GM19035 (cell line): ENCODE measurements around the gene PRSS1.
"Not testable (repeated sequence)": the region's sequence is repeated elsewhere in the genome, so short reads cannot be mapped to it uniquely, and the experiment has no call there.

Experiments used
- ATAC-seq: cut with Tn5 transposase; IDR thresholded peaks from one replicate; pipeline ENCODE4 v1.9.1; 2021; ENCODE audit not compliant: unreplicated experiment

Gene PRSS1

DNA sequence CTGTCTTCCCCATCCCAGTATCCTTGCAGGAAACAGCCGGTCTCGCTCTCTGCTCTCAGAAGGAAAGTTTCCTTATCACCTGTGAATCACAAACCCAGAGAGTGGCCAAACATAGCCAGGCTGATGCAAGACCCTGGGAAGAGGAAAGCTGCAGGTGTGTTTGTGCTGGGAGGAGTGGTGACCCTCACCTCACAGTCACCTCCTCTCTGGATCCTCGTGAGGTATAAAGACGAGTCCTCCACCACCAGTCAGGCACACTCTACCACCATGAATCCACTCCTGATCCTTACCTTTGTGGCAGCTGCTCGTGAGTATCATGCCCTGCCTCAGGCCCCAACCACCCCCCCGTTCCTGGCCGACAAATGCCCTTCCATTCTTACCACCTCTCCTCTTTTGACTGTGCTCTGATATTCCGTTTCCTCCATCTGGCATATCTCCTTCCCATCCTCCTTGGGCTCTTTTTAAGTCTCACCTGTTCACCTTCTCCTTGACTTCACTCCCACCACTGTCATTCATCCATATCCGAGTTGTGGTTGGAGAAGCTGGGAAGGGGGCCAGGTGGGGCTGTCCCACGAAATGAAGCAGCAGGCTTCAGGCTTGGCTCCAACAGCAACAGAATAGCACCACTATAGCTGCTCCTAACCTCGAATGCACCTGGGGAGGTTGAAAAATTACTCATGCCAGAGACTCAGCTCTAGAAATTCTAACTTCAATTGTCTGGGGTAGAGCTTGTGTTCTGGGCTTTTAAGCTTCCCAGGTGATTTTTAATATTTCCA is at the start of gene PRSS1:
Gene PRSS1 (plus strand): TSS at position 255 of the 776 bp plus-strand sequence. CDS start 13 bp downstream, at position 268.
- ATAC-seq: no peak

DNA sequence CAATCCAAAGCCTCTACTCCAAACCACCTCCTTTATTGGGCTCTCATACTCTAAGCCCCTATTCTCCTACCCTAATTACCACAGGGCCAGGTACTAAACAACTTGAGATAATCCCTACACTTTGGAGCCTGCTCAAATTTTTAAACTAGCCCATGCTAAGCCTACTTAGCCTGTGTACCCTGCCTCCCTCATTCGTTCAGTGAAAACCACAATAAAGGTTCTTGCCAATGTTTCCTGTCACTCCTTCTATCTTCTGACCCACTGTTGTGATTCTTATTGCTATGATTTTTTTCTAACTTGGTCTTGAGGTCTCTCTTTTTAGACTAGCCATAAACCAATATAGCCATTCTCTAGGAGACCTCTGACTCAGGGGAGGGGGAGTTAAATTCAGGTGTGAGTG is 48.3 kb upstream of the PRSS1 start:
- ATAC-seq: not testable (repeated sequence)

DNA sequence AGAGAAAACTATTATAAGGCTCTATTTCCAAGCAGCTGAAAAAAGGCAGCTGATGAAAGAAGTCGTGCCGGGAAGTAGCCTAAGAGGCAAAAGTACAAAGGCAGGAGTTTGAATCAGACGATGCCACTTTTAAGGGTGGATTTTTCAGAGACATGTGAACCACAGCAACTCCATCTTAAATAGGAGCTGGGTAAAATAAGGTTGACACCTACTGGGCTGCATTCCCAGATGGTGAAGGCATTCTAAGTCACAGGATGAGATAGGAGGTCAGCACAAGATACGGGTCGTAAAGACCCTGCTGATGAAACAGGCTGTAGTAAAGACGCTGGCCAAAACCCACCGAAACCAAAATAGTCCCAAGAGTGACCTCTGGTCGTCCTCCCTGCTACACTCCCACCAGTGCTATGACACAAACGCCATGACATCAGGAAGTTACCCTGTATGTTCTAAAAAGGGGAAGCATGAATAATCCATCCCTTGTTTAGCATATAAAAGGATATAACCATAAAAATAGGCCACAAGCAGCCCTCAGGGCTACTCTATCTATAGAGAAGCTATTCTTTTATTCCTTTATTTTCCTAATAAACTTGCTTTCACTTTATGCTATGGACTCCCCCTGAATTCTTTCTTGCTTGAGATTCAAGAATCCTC is 45.5 kb upstream of the PRSS1 start:
- no peak for ATAC-seq

DNA sequence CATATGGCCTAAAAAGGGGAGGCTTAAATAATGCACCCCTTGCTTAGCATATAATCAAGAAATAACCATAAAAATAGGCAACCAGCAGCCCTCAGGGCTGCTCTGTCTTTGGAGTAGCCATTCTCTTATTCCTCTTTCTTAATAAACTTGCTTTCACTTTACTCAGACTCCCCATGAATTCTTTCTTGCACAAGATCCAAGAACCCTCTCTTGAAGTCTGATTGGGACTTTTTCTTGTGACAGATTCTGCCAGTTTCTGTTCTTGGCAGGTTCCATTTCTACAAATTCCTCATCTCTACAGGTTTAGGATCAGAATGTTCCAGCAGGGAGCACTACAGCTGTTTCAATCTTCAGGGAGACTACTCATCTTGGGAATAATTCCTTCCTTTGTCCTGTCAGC is 40.5 kb upstream of the PRSS1 start:
- not testable (repeated sequence) for ATAC-seq

GRCh38 chr7:142709921-142710320 is 39.4 kb upstream of the PRSS1 start:
- no peak for ATAC-seq

DNA sequence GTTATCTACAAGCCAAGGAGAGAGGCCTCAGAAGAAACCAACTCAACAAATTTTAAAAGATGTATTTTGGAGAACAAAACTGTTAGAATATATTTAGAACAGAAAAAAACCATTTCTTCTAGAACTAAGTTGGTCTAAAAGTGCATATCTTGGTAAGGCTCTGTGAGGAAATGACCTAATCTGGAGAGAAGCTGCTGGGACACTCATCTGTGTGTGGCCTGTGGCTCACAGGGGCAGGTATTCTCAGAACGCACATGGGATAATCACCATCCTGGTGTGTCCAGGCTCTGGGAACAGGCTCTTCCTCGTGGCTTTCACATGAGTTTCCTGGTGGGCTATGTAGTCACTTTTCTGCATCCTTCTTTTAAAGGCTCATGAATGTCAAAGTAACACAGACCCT is 38.1 kb upstream of the PRSS1 start:
- ATAC-seq: no peak

GRCh38 chr7:142711746-142712616 is 37.3 kb upstream of the PRSS1 start:
- peak; percentile 52 for ATAC-seq

GRCh38 chr7:142712617-142712957 is 36.7 kb upstream of the PRSS1 start:
- no peak for ATAC-seq

- ATAC-seq: no peak
Observed at GRCh38 chr7:142714375-142714774, 34.9 kb upstream of the PRSS1 start.

DNA sequence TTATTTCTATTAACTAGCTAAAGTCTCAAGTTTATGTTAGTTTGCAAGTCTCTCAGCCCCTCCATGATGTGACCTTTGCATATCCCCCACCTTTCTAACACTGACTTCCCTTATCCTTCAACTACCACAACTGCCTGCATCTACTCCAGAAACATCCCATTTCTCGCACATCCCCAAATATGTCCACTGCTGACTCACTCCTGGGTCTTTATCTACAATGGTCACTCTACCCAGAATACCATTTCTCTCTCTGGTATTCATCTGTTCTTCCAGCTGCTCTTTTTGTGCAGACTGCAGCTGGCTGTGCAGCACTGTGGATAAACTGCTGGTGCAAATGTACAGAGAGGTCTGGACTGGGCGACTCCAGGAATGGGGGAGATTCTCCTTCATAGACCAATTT is 32.7 kb upstream of the PRSS1 start:
- ATAC-seq: no peak

DNA sequence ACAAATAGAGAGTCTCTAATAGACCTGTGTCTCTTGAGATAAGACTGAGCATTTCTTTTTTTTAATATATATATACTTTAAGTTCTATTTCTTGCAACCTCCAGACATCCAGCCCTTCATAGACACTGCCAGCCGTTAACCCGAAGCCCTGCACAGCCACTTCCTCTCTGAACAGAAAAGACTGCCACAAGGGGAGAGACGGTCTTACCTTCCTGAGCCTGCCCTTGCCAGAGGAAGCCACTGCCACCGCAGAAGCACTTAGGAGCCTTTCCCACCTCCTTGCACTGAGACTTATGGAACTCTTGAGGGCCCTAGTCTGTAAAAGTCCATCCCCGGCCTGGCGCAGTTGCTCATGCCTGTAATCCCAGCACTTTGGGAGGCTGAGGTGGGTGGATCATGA is 31.8 kb upstream of the PRSS1 start:
- ATAC-seq: no peak

GRCh38 chr7:142718313-142718712 is 31.0 kb upstream of the PRSS1 start:
- ATAC-seq: no peak

DNA sequence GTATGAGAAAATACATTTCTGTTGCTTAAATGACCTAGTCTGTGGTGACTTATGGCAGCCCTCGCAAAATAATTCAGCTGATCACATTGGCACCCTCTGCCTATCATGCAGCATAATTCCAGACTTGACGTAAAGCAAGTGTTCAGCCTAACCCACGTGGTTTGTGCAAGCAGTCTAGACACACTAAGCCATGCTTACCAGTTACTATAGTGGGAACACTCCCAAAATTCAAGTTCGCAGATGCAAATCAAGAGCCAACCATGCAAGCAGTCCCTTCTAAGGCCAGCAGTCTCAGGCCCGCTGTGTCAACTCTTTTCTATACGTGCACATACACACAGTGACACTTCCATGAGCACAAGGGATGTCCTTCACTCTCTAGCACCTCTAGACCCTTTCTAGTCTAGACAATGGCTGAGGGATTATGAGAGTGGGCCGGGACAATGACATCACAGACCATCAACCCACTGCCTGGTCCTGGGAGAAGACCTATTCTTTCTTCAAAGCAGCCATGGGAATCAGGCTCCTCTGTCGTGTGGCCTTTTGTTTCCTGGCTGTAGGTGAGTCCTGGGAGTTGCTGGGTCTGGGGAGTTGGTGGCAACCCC is 29.0 kb upstream of the PRSS1 start:
- no peak for ATAC-seq

DNA sequence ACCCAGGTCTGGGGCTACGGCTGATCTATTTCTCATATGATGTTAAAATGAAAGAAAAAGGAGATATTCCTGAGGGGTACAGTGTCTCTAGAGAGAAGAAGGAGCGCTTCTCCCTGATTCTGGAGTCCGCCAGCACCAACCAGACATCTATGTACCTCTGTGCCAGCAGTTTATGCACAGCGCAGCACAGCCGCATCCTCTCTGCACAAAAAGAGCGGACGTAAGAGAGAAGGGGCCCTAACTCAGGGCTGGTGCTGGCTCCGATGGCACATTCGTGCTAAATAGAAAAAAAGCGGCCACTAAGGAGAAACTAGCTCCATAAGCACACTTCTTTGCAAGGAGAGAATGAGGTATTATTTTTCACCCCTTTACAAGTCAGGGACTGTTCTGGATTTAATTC is 28.3 kb upstream of the PRSS1 start:
- ATAC-seq: no peak

DNA sequence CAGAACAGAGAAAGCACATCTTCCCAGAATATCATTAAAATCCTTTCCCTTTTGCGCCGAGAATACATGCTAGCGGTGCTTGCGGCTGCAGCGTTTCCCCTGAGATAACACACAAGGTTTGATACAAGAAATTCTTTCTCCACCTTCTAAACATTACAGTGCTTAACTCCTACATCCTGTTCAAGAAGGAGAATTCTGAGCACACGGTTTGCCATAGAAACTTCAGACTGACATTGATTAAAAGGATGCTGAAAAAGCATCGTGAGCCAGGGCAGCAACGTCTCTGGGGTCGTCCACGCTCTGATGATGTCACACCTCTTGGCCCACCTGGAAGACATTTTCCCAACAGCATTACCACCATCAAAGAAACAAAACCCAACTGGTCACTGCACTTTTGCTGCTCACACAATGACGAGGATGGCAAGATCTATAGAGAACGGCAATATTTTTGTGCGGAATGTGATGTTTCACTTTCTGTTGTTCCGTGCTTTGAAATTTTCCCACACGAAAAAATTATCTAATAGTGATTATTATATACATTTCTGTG is 27.0 kb upstream of the PRSS1 start:
- no peak for ATAC-seq

DNA sequence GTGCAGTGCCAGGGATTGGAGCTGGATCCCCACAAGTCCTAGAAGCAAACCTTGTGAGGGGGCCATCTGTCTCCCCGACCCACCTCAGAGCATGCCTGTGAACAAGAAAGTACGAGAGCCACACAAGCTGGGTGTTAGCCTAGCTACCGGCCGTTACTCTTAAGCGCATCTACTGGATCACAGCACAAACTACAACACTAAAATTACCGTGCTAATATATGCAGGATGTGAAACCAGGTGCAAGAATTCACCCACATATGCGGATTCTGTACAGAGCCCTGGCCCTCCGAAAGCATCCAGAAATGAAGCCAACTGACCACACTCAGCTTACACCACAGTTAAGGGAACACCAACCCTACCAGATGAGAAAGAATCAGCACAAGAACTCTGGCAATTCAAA is 16.0 kb upstream of the PRSS1 start:
- ATAC-seq: no peak

DNA sequence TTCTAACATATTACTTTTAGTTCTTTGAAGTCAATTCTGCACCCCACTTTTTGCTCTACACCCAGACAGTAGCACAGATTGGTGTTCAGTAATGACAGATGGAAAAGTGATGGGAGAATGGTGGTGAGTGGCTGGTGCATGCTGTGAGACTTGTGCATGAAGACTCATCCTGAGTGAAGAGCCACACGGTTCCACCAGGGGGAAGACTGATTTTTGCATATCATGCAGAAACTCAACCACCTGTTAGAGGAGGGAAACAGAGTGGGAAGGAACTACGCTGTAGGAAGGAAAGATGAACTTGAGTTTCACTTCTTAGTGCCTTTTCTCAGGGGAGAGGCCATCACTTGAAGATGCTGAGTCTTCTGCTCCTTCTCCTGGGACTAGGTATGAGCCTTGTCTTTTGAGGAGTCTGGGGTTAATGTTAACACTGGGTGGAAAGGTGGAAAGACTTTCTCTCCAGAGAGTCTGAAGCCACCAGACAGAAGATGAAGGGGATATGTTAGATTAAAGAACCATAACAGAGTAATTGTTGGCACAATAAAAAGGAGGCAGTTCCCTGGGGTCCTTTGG is 9.3 kb upstream of the PRSS1 start:
- ATAC-seq: peak; percentile 86

DNA sequence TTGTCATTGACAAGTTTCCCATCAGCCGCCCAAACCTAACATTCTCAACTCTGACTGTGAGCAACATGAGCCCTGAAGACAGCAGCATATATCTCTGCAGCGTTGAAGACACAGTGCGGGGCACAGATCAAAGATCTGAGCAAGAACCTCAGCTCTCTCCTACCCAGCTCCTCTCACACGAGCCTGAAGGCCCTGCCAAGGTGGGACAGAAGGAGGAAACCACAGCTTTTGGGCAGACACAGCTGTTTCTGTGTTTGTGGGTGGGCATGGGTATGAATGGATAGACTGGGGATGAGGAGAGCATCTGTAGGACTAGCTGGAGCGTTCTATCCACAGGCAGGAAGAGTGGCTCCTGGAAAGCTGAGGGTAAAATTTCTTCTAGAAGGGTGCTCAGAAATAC is 8.5 kb upstream of the PRSS1 start:
- no peak for ATAC-seq

GRCh38 chr7:142741932-142742331 is 7.3 kb upstream of the PRSS1 start:
- not testable (repeated sequence) for ATAC-seq

DNA sequence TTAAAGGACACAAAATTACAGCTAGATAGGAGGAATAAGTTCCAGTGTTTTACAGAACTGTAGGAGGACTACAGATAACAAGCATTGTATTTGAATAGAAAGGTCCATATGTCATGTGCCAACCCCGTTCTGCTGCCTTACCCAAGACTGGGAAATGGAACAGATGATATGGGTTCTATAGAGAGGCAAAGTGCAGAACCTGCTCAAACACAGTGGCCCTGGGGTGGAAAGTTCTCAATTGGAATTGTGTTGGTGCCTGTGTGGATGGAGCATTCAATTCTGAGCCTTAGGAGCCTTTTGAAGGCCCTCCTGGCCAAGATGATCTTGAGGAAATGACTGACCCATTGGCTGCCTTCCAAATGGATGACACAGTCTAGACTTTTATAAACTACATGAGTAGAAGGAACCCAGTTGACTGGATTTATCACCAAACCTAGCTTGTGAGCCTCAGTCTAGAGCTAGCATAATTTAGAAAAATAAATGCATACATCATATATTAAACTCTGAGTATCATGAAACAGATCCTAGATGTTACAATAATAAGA is 4.1 kb upstream of the PRSS1 start:
- no peak for ATAC-seq
